Activated T-helper 9 cell treated with anti-CD3 and anti-CD28 coated beads, Interleukin-2, amount 50 U/mL, for 16 hours (primary cell): Measurements from ENCODE around the gene ASPA.
"Not testable (repeated sequence)": the region's sequence is repeated elsewhere in the genome, so short reads cannot be mapped to it uniquely, and the experiment has no call there.

Source experiments
- DNase-seq: peaks from one replicate; pipeline ENCODE4 v3.0.0-alpha.2; 2020; ENCODE audit warnings: low read depth

The ASPA gene

DNA sequence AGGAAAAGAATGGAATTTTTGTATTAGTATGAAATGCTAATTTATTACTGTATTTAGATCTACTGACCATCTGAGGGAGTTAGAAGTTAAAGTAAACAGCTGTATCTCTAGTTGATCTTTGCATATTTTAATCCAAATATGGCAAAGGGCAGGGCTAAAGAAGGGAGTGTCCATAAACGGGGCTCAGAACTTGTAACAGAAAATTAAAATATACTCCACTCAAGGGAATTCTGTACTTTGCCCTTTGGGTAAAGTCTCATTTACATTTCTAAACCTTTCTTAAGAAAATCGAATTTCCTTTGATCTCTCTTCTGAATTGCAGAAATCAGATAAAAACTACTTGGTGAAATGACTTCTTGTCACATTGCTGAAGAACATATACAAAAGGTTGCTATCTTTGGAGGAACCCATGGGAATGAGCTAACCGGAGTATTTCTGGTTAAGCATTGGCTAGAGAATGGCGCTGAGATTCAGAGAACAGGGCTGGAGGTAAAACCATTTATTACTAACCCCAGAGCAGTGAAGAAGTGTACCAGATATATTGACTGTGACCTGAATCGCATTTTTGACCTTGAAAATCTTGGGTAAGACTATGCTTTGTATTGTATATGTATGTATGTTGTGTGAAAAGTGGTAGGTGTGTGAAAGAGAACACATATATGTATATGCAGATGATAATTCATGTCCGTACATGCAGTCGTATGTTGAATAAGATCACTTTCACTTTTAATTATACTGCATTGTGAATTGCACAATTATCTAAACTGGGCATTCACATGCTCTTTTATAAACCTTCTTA lies at the start of gene ASPA:
Gene ASPA, plus strand, starts transcription at position 186 of the 799 bp plus-strand sequence. Its CDS starts 163 bp downstream, at position 349.
- no peak for DNase-seq

- not testable (repeated sequence) for DNase-seq
Measured at GRCh38 chr17:3433215-3433614, 42.6 kb upstream of the ASPA start.

- DNase-seq = no peak
Measured at GRCh38 chr17:3433741-3434140, 42.1 kb upstream of the ASPA start, which contains the start of gene OR1E2. TSS of gene OR1E2 (minus strand) at chr17:3433841. CDS start at chr17:3433841, 0 bp downstream.

GRCh38 chr17:3438368-3438767 lies 37.4 kb upstream of the ASPA start:
- no peak for DNase-seq

DNA sequence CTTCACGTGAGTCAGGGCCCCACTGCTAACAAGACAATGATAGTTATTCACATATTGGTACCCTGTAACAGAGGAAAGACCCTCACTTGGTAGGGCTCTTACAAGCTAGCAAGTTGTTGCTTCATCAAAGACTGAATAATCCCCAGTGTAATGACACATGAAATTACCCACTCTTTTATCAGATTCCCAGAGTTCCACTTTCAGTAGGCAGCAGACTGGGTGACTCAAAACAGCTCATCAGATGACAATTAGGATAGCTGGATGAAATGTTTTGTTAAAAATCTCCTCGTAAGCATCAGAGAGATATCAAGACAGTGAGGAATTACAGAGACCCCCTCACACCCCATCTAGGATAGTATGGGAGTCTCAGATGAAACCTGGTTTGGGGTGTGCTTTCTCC lies 35.3 kb upstream of the ASPA start:
- no peak for DNase-seq

DNA sequence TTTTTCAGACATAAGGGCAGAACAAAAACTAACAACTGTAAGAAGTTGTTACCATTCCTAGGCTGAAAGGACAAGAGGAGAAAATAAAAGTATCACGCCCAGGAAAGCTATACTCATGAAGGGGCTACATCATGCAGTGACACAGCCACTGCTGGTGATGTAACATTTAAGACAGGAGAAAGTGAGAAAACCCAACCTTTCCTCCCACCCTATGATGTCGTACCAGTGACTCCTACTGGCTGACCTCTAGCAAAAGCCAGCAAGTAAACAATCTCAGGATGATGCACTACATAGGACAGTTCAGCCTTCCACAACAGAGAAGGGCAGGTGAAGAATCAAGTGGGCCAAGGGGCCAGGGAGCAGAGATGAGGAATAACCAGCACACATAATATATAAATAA lies 28.2 kb upstream of the ASPA start:
- DNase-seq = no peak

- DNase-seq = no peak
Measured at GRCh38 chr17:3448059-3448665, 27.6 kb upstream of the ASPA start.

- not testable (repeated sequence) for DNase-seq
Measured at GRCh38 chr17:3466355-3466754, 9.4 kb upstream of the ASPA start.

- DNase-seq = no peak
Measured at GRCh38 chr17:3469529-3469928, 6.3 kb upstream of the ASPA start.

DNA sequence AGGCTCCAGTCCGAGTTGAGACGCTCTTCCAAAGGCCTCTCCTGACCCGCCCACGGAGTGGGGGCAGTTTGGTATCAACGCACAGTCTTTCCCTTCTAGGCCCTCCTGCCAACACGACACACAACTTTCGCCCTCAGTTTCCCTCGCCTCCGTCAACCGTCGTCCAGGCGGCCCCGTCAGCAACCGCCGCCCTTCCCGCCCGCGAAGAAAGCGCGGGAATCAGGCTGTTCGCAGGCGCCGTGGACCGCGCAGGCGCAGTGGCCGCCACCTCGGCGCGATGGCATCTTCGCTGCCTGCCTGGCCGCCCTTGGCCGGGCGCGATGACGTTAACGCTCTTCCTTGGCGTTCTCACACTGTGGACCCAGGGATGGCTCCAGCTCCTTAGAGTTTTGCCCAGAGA lies 4.2 kb upstream of the ASPA start, which contains the start of gene SPATA22:
Gene SPATA22, minus strand, starts transcription at position 221 of the 400 bp plus-strand sequence. CDS start 2,494 bp downstream, outside the sequence.
- no peak for DNase-seq

GRCh38 chr17:3472137-3472536 lies 3.7 kb upstream of the ASPA start:
- DNase-seq = no peak

GRCh38 chr17:3474212-3474611 lies 1.6 kb upstream of the ASPA start:
- no peak for DNase-seq

- no peak for DNase-seq
Measured at GRCh38 chr17:3475251-3475685, 529 bp upstream of the ASPA start.

GRCh38 chr17:3479988-3480387 lies 4.2 kb downstream of the ASPA start:
- no peak for DNase-seq

DNA sequence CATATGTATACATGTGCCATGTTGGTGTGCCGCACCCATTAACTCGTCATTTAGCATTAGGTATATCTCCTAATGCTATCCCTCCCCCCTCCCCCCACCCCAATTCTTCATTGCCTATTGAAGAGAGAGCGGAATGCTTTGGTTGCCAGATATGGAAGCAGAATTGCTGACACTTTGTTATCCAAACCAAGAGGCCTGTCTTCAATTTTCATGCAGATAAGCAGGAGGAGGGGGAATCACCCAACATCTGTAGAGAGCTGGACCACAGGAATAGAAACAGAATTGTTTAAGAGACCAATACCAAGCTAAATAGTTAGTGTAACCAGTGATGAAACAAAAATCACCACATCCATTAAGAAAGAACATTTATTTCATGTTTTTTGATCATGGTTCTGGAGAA lies 7.1 kb downstream of the ASPA start:
- DNase-seq = no peak

GRCh38 chr17:3485481-3486068 lies 9.8 kb downstream of the ASPA start:
- DNase-seq = no peak

DNA sequence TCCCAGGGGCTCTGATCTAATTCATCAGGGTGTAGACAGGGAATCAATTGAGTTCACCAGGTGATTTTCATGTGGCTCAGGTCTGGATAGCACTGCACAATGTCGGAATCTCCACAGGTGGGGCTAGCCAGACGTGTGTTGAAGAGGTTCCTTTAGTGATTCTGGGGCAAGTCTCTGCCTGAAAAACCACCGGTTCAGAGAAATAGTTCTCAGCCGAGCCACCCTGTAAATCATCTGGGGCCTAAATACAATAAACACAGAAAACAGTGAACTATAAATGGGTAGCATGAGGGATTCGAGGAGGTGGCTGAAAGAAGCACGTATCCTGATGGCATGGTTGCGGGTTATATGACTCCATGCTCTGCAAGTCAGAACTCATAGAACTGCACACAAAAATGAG lies 21.3 kb downstream of the ASPA start:
- DNase-seq = no peak

DNA sequence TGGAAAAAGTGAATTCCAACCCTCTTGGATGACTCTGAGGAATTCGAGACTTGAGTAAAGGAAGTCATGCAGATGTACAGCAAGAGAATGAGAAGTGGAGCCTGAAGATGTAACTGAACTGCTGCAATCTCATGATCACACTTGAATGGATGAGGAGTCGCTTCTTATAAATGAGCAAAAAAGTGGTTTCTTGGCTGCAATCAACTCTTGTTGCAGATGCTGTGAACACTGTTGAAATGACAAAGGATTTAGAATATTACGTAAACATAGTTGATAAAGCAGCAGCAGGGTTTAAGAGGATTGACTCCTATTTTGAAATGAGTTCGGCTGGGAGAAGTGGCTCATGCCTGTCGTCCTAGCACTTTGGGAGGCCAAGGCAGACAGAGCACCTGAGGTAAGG lies 25.5 kb downstream of the ASPA start:
- no peak for DNase-seq

- no peak for DNase-seq
Measured at GRCh38 chr17:3502466-3502865, 26.7 kb downstream of the ASPA start.

- DNase-seq = no peak
Measured at GRCh38 chr17:3503285-3503684, 27.5 kb downstream of the ASPA start.

GRCh38 chr17:3505008-3505407 lies 29.2 kb downstream of the ASPA start:
- no peak for DNase-seq

- DNase-seq = no peak
Measured at GRCh38 chr17:3506054-3506453, 30.3 kb downstream of the ASPA start.

GRCh38 chr17:3507071-3507470 lies 31.3 kb downstream of the ASPA start:
- DNase-seq = no peak
